GM12878 (cell line): ENCODE measurements around the gene DIAPH1. TPM values are rescaled to one million over a fixed set of nuclear protein-coding genes. Genes with fewer than 3 reads are reported as not detected.
A peak's percentile ranks its signal among the peaks of the same experiment; 100 is the strongest.

Experiments
- ATF3 ChIP-seq: IDR thresholded peaks from 2 replicates; pipeline ENCODE4 v1.6.1; 2011; ENCODE audit warnings: low read depth, mild to moderate bottlenecking, low read length, moderate library complexity, borderline replicate concordance; ENCODE audit errors: extremely low read depth
- BHLHE40 ChIP-seq, 2 experiments: fragments of 450-650 bp in 1 of 2; IDR thresholded peaks; 2 replicates each; pipeline ENCODE4 v1.6.1; 2011 to 2017; ENCODE audit warnings: low read depth in 2 of 2, borderline replicate concordance in 1 of 2, improper control_type of control experiment in 1 of 2, low read length in 1 of 2, mild to moderate bottlenecking in 1 of 2
- BRCA1 ChIP-seq: IDR thresholded peaks from 2 replicates; pipeline ENCODE4 v1.6.1; 2011; ENCODE audit warnings: low read depth, low read length, improper control_type of control experiment
- CBX5 ChIP-seq: sonication (generic); IDR thresholded peaks from 2 replicates; pipeline ENCODE4 v1.6.1; 2016; ENCODE audit warnings: low read depth, moderate library complexity, mild to moderate bottlenecking, inconsistent platforms
- EED ChIP-seq: sonication (generic); IDR thresholded peaks from 2 replicates; pipeline ENCODE4 v1.6.1; 2016; ENCODE audit warnings: antibody characterized with exemption, low read depth
- EGR1 ChIP-seq, 2 experiments: IDR thresholded peaks; 1 replicate in 1 of 2; 2 replicates in 1 of 2; pipeline ENCODE4 v1.6.1; 2011 to 2012; ENCODE audit warnings: low read depth in 2 of 2, low read length in 2 of 2, borderline replicate concordance in 1 of 2, mild to moderate bottlenecking in 1 of 2, moderate library complexity in 1 of 2
- EP300 ChIP-seq, 2 experiments: fragments of 150-350 bp in 1 of 2; IDR thresholded peaks; 2 replicates each; pipeline ENCODE4 v1.6.1; 2011 to 2012; ENCODE audit warnings: low read depth in 2 of 2, low read length in 2 of 2, borderline replicate concordance in 1 of 2, improper control_type of control experiment in 1 of 2, inconsistent platforms in 1 of 2; ENCODE audit not compliant: control insufficient read depth in 1 of 2
- GATAD2B ChIP-seq: fragments of 450-650 bp; conservative IDR thresholded peaks from 2 replicates; pipeline ENCODE4 v1.6.1; 2017; ENCODE audit warnings: low read depth, mild to moderate bottlenecking, moderate library complexity
- IKZF2 ChIP-seq, 2 experiments: fragments of 450-650 bp; IDR thresholded peaks; 2 replicates each; pipeline ENCODE4 v1.6.1; 2017; ENCODE audit warnings: mild to moderate bottlenecking in 2 of 2, moderate library complexity in 2 of 2
- IRF4 ChIP-seq: IDR thresholded peaks from 2 replicates; pipeline ENCODE4 v1.6.1; 2011; ENCODE audit warnings: low read depth, low read length
- MLLT1 ChIP-seq: fragments of 450-650 bp; IDR thresholded peaks from 2 replicates; pipeline ENCODE4 v1.6.1; 2016; ENCODE audit warnings: mild to moderate bottlenecking
- NFIC ChIP-seq: IDR thresholded peaks from 2 replicates; pipeline ENCODE4 v1.6.1; 2012; ENCODE audit warnings: low read depth, mild to moderate bottlenecking, inconsistent platforms, low read length, moderate library complexity
- NR2C1 ChIP-seq: fragments of 450-650 bp; IDR thresholded peaks from 2 replicates; pipeline ENCODE4 v1.6.1; 2017; ENCODE audit warnings: antibody characterized with exemption, mild to moderate bottlenecking, moderate library complexity
- SP1 ChIP-seq: IDR thresholded peaks from one replicate; pipeline ENCODE4 v1.6.1; 2011; ENCODE audit warnings: low read depth, low read length
- TBL1XR1 ChIP-seq: IDR thresholded peaks from 2 replicates; pipeline ENCODE4 v1.6.1; 2012; ENCODE audit warnings: low read depth, low read length, improper control_type of control experiment
- YY1 ChIP-seq: IDR thresholded peaks from 2 replicates; pipeline ENCODE4 v1.6.1; 2011; ENCODE audit warnings: low read depth, mild to moderate bottlenecking, low read length
- ZBTB40 ChIP-seq: fragments of 450-650 bp; IDR thresholded peaks from 2 replicates; pipeline ENCODE4 v1.6.1; 2016; ENCODE audit warnings: mild to moderate bottlenecking, moderate library complexity, borderline replicate concordance
- ZNF622 ChIP-seq: fragments of 450-650 bp; IDR thresholded peaks from 2 replicates; pipeline ENCODE4 v1.6.1; 2017; ENCODE audit warnings: mild to moderate bottlenecking, inconsistent platforms
- ZNF687 ChIP-seq: fragments of 450-650 bp; IDR thresholded peaks from 2 replicates; pipeline ENCODE4 v1.6.1; 2017; ENCODE audit warnings: mild to moderate bottlenecking, moderate library complexity
- polyA plus RNA-seq, 11 experiments: library from polyadenylated mRNA; depleted of rRNA in 4 of 11; unstranded in 6 of 11; stranded (reverse) in 5 of 11; fragments of >200 nt; fragmentation: Nextera tagmentation in 4 of 11; fragmentation: Illumina TruSeq in 1 of 11; extraction: Ambion mirVana in 4 of 11; extraction: Trizol in 1 of 11; gene quantifications; 1 replicate in 1 of 11; 2 replicates in 10 of 11; pipeline versions ENCODE4 v1.2.1 to v1.2.3, GENCODE V29; 2011 to 2016; ENCODE audit warnings: inconsistent platforms in 2 of 11, missing spikeins in 2 of 11, low read depth in 1 of 11
- total RNA-seq, 4 experiments: library from RNA; depleted of rRNA in 3 of 4; stranded (reverse); fragments of >200 nt in 3 of 4; fragmentation: Illumina TruSeq in 1 of 4; extraction: Trizol in 1 of 4; gene quantifications; 2 replicates each; pipeline versions ENCODE4 v1.2.1 to v1.2.3, GENCODE V29; 2013 to 2021

The DIAPH1 gene
- total and polyA plus RNA-seq, 10 of the 15 experiments (the other 5 are each of a cell fraction or from before 2014, with no cell fraction given), result 37.8 to 168 (median 59.0) TPM

- TF ChIP-seq GATAD2B, result peak; percentile 82
- TF ChIP-seq SP1, result no peak
- no peak for TF ChIP-seq BRCA1
- TF ChIP-seq CBX5, result no peak
- TF ChIP-seq MLLT1, result no peak
- TF ChIP-seq EED, result peak; percentile 74
- TF ChIP-seq EP300 (IDR thresholded peaks at IDR 0.05; ENCODE audit: borderline replicate concordance in 1 of 2, control insufficient read depth in 1 of 2, low read depth in 2 of 2, low read length in 2 of 2), result peak in 1 of 2 experiments; percentile 34; a peak in 1 of 4 replicates
- TF ChIP-seq NR2C1, result no peak; the same call in 1 of the 2 replicates
- TF ChIP-seq EGR1 (IDR thresholded peaks at IDR 0.05; ENCODE audit: borderline replicate concordance in 1 of 2, low read depth in 2 of 2, low read length in 2 of 2), result 0 out of 3 replicates have a peak, but pooled peaks of 1 of the 2 experiments have one; percentile 27
- no peak for TF ChIP-seq ZNF622
- TF ChIP-seq NFIC, result no peak
- TF ChIP-seq BHLHE40 (IDR thresholded peaks at IDR 0.05; ENCODE audit: borderline replicate concordance in 1 of 2, low read depth in 2 of 2, low read length in 1 of 2), result 0 out of 4 replicates have a peak, but pooled peaks of 1 of the 2 experiments have one; percentile 11
- no peak for TF ChIP-seq ZBTB40
- TF ChIP-seq IKZF2 (IDR thresholded peaks at IDR 0.05), result peak; percentile 47 to 52; a peak in 3 of 4 replicates
- 0 out of 2 replicates have a peak, but pooled peaks have one; percentile 14 for TF ChIP-seq IRF4
- no peak for TF ChIP-seq ATF3
- TF ChIP-seq YY1, result peak; percentile 19; the same call in 1 of the 2 replicates
- 0 out of 2 replicates have a peak, but pooled peaks have one; percentile 47 for TF ChIP-seq TBL1XR1
- TF ChIP-seq ZNF687, result 0 out of 2 replicates have a peak, but pooled peaks have one; percentile 40
Observed at GRCh38 chr5:141507387-141508091, 111.3 kb downstream of the DIAPH1 start (continued).
